HL-60/S4 (cell line): ENCODE data around the gene TCP11L2.

Experiments used
- in situ Hi-C: fragments of 300-500 bp; cut with MboI; formaldehyde crosslinking; loops from 2 replicates; pipeline ENCODE4 v1.14.3; 2022; ENCODE audit warnings: low sequenced_read_pairs

Gene TCP11L2

DNA sequence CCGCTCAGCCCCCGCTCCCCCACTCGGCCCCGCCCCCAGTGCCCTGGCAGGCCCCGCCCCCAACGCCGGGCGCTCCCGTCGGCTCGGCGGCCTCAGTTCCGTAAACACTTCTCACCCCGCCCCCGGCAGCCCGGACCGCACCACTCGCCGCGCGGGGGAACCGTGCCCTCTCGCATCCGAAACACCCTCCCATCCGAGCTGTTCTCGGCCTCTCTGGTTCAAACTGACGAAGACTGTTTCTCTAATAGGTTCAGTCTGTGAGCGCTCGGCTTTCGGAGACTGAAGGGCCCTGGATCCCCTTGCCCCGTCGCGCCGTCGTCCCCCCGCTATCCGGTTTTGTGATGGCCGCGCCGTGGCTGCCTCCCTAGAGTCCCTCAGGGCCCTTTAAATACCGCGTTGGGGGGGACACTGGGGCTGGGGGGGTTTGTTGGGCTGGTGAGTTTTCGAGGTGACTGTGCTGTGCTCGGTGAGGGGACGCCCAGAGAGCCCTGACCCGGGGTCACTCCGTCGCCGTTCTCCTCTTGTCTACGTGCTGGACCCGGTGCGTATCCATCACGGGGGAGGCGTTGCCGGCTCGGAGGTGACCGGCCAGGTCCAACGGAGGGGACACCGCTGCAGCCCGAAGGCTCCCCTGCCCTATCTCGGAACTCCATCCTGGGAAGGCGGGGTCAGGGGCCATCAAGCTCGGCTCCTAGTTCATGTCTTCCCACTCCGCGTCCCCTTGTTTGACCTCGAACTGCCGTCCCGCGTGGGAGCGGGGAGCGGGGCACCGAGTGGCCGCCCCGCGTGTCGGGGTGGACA lies at the start of gene TCP11L2:
Gene TCP11L2 (plus strand): TSS at position 333 of the 801 bp plus-strand sequence. CDS start 8,343 bp downstream, outside the sequence.
- in situ Hi-C loops: no loop called here

DNA sequence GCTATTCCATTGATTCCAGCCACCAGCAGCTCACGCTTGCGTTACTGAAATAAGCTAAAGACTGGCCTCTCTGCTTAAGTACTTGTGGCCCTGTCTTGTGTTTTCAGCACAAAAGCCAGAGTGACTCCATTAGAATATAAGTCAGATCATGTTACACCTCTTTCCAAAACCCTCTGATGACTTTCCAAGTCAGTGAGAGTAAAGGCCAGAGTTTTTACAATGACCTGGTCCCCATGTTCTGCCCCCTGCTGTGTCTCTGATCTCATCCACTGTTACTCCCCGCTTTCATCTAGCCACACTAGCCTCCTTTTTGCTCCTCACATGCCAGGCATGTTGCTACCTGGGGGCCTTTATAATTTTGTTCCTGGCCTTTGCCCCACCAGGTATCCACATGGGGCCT lies 47.8 kb upstream of the TCP11L2 start:
- in situ Hi-C loops: no loop called here

DNA sequence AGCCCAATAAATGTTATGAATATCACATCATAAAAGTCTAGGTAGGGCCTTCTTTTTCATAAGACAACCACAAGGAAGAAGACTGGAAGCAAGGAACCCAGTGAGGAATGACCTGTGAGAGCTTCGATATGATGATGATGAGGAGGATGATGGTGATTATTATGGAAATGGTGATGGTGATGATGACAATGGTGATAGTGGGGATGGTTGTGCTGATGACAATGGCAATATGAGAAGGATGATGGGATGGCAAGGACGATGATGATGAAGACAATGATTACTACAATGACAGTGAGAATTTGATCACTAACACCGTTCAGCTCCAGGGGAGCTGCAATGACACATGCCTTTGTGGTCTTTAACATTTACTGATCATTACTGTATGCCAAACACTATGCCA lies 47.0 kb upstream of the TCP11L2 start:
- in situ Hi-C loops: no loop called here

DNA sequence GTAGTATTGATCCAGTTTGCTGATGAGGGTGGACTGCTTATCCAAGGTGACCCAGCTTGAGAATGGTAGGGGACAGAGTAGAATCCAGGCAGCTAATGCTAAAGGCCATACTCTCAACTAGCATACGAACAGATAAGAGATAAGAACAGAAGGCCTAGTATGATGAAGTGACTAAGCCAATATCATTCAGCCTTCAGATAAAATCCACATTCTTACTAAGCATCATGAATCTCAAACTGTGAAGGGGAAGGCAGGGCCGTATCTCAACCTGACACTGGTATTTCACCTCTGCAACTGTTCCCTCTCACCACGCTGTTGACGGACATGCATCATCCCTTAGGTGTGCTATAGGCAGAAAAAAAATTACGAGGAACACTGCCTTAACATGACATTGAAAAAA lies 46.6 kb upstream of the TCP11L2 start:
- in situ Hi-C loops: no loop called here

DNA sequence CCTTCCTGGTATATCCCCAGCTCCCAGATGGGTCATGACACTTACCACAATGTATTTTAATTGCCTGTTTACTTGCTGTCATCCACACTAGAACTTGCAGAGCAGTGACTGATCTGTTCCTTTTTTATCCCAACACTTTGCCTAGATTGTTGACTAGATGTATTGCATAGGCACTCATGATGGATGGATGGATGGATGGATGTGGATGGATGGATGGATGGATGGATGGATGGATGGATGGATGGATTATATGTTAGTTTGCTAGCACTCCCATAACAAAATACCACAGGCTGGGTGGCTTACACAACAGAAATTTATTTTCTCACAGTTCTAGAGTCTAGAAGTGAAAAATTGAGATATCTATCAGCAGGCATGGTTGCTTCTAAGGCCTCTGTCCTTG lies 46.0 kb upstream of the TCP11L2 start:
- in situ Hi-C loops: no loop called here

DNA sequence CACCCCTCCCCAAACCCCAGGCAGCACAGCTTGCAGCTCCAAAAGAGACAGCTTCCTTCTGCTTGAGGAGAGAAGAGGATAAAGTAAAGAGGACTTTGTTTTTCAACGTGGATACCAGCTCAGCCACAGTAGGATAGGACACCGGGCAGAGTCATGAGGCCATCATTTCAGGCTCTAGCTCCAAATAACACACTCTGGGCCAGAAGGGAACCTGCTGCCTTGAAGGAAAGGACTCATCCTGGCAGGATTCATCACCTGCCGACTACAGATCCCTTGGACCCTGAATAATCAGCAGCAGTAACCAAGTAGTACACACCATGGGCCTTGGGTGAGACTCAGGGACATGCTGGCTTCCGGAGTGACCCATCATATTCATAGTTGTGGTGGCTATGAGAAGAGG lies 44.3 kb upstream of the TCP11L2 start:
- in situ Hi-C loops: no loop called here

DNA sequence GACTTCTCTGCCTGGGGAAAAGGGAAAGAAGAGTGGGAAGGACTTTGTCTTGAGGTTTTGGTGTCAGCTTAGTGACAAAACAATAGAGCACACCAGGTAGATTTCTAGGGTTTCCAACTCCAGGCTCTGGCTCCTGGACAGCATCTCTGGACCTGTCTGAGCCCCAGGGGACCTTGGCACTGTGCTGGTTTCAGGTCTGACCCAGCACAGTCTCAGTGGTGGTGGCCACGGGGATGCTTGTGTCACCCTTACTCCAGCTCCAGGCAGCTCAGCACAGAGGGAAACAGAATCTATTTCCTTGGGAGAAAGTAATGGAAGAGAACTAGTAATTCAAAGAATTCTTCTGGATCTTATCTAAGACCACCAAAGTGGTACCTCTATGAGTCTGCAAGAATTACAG lies 43.6 kb upstream of the TCP11L2 start:
- in situ Hi-C loops: no loop called here

DNA sequence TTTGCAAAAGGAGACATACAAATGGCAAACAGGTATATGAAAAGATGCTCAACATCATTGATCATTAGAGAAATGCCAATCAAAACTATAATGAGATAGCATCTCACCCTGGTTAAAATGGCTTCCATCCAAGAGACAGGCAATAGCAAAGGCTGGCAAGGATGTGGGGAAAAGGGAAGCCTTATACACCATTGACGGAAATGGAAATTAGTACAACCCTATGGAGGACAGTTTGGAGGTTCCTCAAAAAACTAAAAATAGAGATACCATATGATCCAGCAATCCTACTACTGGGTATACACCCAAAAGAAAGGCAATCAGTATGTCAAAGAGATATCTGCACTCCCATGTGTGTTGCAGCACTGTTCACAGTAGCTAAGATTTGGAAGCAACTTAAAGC lies 37.4 kb upstream of the TCP11L2 start:
- in situ Hi-C loops: no loop called here

DNA sequence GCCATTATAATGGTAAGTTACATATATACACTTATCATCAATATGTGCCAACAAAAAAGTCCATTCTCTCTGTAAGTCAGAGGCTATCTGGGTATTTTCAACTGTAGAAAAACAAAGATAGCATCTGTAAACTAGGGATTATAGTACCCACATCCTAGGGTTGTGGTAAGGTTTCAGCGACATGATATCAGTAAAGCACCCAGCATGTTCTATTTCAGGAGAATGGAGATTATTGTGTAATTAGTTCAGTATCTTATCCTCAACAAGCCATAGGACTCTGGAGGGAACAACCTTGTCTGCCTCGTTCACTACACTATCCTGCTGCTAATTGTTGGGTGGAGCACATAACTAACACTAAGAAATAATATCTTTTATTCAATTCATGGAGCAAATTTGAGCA lies 35.0 kb upstream of the TCP11L2 start:
- in situ Hi-C loops: no loop called here

DNA sequence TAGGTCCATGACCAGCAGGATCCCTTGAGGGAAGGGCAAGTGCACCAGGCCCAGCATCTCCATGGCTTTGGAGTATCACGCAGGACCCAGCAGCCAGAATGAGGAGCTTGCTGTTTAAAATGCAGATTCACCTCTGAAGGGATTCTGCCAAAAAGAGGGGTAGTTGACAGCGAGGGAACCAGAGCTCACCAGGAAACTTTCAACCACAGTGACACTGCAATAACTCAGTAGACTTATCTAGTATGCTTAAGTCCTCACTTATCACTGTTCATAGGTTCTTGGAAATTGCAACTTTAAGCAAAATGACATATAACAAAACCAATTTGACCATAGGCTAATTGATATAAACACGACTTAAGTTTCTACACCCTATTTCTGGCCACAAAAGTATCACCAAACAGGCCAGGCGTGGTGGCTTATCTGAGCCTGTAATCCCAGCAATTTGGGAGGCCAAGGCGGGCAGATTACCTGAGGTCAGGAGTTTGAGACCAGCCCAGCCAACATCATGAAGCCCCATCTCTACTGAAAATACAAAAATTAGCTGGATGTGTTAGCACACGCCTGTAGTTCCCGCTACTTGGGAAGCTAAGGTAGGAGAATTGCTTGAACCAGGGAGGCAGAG lies 33.3 kb upstream of the TCP11L2 start:
- in situ Hi-C loops: no loop called here

DNA sequence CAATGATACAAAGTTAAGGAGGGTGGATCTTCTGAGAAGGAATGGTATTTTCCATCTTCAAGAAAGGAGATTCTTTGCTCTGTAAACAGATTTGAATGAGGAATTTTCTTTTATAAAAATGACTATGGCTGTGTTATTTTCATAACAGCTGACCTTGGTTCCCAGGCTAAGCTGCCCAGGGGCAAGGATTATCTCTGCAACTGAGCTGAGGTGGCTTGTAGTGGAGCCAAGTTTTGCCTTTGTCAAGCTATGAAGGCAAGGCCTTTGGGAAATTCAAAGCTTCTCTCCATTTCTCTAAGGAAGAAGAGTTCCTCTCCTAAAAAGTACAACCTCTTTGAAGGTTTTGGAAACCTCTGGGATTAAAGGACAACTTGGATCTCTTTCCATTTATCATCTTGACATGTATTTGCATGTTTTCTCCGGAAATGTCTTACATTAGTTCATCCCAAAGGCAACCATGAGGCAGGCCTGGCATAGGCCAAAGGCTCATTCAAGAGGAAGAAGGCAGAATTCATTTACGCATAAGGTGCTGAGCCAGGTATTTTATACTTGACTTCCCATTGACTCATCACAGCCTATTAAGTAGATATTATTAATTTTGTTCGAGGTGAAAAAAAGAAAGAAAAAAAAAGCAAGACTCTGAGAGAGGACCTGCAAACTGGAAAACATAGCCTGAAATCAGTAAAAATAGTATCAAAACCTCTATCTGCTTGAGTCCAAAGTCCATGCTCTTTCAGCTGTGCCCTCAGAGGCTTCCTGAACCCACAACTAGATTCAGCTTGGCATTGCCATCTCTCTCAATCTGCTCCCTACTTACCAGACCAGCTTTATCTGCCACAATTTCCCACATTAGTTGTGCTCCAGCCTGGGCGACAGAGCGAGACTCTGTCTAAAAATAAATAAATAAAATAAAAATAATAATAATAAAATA lies 30.7 kb upstream of the TCP11L2 start:
- in situ Hi-C loops: no loop called here

DNA sequence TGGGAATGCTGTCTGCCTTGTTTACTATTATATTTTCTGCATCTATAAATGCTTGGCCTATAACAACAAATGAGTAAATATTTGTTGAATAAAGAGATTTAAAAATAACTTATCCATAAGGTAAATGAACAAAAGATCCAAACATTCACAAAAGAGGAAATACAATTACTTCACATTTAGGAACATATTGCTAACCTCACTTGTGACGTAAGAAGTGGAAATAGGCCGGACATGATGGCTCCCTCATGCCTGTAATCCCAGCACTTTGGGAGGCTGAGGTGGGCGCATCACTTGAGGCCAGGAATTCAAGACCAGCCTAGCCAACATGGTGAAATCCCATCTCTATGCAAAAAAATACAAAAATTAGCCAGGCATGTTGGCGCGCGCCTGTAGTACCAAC lies 29.0 kb upstream of the TCP11L2 start:
- in situ Hi-C loops: no loop called here

DNA sequence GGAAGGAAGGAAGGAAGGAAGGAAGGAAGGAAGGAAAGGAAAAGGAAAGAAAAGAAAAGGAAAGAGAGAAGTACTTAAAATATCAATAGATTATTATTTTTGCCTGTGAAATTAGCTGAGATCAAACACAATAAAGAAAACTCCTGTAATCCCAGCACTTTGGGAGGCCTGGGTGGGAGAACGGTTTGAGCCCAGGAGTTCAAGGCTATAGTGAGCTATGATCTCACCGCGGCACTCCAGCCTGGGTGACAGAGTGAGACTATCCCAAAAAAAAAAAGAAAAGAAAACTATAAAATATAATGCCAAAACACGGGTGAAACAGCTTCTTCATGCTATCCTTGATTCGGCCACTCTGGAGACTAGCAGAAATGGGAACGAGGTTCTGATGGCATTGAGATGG lies 28.5 kb upstream of the TCP11L2 start:
- in situ Hi-C loops: no loop called here

DNA sequence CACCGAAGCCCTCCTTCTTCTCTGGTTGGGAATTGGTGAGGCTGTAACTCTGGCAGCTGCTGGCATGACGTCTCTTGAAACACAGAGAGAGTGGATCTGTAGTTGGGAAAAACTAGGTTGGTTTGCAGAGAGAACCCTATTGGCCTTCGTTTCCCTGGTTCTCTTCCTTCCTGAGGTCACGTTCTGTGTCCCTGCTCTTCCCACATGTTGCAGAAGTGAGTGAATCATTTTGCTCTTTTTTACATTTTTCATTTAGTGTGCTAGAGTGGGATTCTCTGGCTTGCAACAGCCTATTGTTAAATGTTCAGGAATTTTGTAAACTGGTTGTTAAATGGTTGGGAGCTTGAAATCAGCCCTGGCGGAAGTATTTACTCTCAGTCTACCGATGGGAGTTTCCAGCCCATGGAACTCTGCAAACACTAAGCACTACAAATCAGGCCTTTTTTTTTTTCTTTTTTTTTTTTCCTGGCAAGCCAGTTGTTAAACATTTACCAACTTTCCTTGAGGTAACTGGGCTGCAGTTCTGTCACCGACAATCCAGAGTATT lies 27.9 kb upstream of the TCP11L2 start:
- in situ Hi-C loops: no loop called here

DNA sequence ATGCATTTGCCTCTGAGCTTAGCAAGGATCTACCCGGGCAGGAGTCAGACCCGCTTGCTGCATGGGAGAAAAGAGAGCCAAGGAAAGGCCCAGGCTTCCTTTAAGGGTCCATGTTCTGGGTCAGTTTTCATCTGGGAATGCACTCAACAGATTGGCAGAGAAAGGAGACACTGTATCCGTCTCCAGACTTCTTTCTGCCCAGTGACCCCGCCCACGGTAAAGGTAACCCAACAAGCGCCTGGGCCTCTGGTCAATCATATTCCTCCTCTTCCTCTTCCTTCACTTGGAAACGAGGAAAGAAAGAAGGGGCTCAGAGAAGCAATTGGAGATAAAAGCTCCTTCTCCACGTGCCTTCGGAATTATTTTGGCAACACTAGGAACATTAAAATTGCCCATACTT lies 27.1 kb upstream of the TCP11L2 start:
- in situ Hi-C loops: no loop called here

DNA sequence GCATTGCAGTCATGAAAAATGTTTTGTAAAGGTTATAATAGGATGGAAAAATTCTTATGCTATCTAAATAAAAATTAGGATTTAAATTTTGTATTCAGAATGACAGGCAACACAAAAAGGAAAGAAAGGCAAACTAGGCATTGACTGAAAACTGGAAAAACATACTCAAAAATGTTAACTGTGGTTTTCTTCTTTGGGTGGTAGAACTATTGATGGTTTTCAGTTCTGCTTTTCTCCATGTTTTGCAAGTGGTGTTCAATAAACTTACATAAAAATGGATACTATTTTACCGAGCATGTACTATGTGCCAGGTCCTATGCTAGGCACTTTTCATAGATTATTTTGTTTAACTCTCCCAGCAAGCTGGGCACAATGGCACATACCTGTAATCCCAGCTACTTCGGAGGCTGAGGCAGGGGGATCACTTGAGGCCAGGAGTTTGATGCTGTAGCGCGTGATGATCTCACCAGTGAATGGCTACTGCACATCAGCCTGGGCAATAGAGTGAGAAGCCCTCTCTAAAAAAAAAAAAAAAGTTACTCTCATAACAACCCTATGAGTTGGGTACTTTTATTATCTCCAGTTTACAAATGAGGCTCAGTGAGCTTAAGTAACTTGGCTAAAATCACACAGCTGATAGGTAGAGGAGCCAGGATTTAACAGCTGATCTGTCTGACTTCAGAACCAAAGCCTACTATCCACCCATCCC lies 26.3 kb upstream of the TCP11L2 start:
- in situ Hi-C loops: no loop called here

DNA sequence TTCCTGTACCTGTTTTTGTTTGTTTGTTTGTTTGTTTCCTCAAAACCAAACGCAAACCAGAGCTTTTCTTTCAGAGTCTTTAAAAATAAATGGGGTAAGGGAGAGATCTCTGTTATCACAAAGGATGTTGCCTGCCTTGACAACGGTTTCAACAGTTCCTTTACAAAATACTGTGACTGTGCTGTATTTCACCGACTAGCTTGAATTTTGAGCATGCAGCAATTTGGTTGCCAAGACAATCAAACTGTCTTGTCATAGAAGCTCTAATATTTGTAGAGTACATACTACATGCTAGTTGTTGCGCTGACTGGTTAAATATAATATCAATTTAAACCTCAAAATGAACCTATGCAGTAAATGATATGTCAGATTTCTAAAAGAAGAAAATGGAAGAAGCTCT lies 22.4 kb upstream of the TCP11L2 start:
- in situ Hi-C loops: no loop called here

DNA sequence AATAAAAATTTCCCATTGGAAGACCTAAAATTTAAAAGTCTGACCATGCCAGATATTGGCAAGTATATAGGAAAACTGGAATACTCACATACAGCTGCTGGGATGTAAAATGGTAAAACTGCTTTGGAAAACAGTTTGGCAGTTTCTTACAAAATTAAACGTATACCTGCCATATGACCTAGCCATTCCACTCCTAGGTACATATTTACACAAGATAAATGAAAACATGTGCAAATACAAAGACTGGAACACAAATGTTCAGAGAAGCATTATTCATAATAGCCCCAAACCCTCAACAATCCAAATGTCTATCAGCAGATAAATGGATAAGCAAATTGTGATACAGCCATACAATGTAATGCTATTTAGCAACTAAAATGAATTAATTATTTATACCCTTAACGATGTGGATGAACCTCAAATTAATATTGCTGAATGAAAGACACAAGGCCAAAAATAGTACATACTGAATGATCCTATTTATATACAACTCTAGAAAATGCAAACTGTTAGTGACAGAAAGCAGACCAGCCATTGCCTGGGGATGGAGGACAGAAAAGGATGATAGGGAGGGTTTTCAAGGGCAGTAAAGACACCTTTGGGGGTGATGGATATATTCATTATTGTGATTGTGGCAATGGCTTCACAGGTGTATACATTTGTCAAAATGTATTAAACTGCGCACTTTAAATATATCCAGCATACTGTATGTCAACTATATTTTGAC lies 21.3 kb upstream of the TCP11L2 start:
- in situ Hi-C loops: no loop called here

DNA sequence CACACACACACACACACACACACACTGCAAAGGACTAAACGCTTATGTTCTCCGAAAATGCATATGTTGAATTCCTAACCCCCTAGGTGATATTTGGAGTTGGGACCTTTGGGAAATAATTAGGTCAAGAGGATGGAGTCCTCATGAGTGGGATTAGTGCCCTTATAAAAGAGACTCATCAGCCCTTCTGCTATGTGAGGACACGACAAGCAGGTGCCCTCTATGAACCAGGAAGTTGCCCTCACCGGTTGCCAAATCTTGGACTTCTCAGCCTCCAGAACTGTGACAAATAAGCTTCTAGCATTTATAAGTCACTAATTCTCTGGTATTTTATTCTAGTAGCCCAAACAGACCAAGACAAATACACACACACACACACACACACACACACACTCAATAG lies 20.7 kb upstream of the TCP11L2 start:
- in situ Hi-C loops: no loop called here

DNA sequence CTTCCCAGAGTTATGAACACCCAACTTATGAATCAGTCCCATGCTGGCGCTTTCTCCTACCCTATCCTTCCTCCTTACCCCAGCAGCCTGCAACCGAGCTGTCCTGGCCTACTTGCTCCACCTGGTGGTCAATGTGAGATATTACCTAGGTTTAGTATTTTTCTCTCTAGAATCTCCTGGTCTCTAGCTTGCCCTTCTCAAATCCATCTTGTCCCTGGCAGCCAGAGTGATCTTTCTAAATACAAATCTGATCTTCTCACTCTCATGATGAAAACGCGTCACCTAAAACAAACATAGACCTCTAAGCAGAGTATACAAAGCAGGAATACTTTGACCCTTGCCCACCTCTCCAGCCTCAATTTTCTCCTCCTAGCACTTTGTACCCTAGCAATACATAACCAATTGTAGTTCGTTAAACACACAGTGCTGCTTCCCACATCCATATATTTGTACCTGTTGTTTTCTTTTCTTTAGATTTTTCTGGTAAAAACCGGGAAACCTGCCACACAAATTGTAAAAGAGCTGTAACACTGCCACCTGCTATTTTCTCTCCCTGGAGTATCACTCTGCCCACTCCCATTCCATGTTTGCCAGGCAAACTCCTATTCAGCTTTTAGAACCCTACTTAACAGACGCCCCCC lies 20.0 kb upstream of the TCP11L2 start:
- in situ Hi-C loops: no loop called here
